OCI-LY3 (cell line): Measurements from ENCODE around the gene UMODL1.

Source experiments
- H2AFZ ChIP-seq: fragments of 200-600, 300-600 bp; shearing (Covaris generic); 2 replicates; pipeline ENCODE4 v1.6.0; 2014; ENCODE audit warnings: antibody characterized with exemption, low read depth, low read length
- H3K27ac ChIP-seq: fragments of 200-600, 300-600 bp; sonication (generic); 2 replicates; pipeline ENCODE4 v1.5.1; 2014; ENCODE audit warnings: mild to moderate bottlenecking, low read length, moderate library complexity, mixed read lengths
- H3K27me3 ChIP-seq: fragments of 200-600, 300-600 bp; sonication (generic); 2 replicates; pipeline ENCODE4 v1.6.1; 2014; ENCODE audit warnings: low read depth, low read length, mixed read lengths
- H3K36me3 ChIP-seq: fragments of 200-600, 300-600 bp; sonication (generic); replicated peaks from 2 replicates; pipeline ENCODE3; 2014; ENCODE audit warnings: low read depth, low read length, mixed read lengths
- H3K4me1 ChIP-seq: fragments of 300-600, 200-600 bp; sonication (generic); 2 replicates; pipeline ENCODE4 v1.6.1; 2014; ENCODE audit warnings: low read length, mixed read lengths
- H3K4me2 ChIP-seq: fragments of 200-600, 300-600 bp; sonication (generic); 2 replicates; pipeline ENCODE4 v1.6.1; 2014; ENCODE audit warnings: low read length, mixed read lengths
- H3K4me3 ChIP-seq: fragments of 300-600, 200-600 bp; sonication (generic); 2 replicates; pipeline ENCODE4 v1.5.1; 2014; ENCODE audit warnings: antibody characterized with exemption, mild to moderate bottlenecking, low read length, moderate library complexity
- H3K79me2 ChIP-seq: fragments of 300-600, 200-600 bp; shearing (Covaris generic); 2 replicates; pipeline ENCODE4 v1.6.1; 2014; ENCODE audit warnings: mild to moderate bottlenecking, low read length, mixed read lengths
- H3K9ac ChIP-seq: fragments of 300-600, 200-600 bp; shearing (Covaris generic); 2 replicates; pipeline ENCODE4 v1.6.0; 2014; ENCODE audit warnings: mild to moderate bottlenecking, low read length, moderate library complexity
- H3K9me3 ChIP-seq: fragments of 200-600, 300-600 bp; shearing (Covaris generic); 2 replicates; pipeline ENCODE4 v1.6.1; 2014; ENCODE audit warnings: low read length, mixed read lengths; ENCODE audit not compliant: insufficient read depth
- H4K20me1 ChIP-seq: fragments of 200-600, 300-600 bp; sonication (generic); 2 replicates; pipeline ENCODE4 v1.6.1; 2016; ENCODE audit warnings: low read length, mixed read lengths; ENCODE audit not compliant: insufficient read depth
- EZH2phosphoT487 ChIP-seq: fragments of 200-600 bp; shearing (Covaris generic); IDR thresholded peaks from 2 replicates; pipeline ENCODE4 v1.6.1; 2018; ENCODE audit warnings: antibody characterized with exemption, mixed run types, low read depth
- TF ChIP-seq, protein P1 (sequence below): fragments of 200-600, 300-600 bp; sonication (generic); IDR thresholded peaks from 2 replicates; pipeline ENCODE4 v1.5.1; 2014; ENCODE audit warnings: antibody characterized with exemption, low read length, low read depth

The UMODL1 gene

DNA sequence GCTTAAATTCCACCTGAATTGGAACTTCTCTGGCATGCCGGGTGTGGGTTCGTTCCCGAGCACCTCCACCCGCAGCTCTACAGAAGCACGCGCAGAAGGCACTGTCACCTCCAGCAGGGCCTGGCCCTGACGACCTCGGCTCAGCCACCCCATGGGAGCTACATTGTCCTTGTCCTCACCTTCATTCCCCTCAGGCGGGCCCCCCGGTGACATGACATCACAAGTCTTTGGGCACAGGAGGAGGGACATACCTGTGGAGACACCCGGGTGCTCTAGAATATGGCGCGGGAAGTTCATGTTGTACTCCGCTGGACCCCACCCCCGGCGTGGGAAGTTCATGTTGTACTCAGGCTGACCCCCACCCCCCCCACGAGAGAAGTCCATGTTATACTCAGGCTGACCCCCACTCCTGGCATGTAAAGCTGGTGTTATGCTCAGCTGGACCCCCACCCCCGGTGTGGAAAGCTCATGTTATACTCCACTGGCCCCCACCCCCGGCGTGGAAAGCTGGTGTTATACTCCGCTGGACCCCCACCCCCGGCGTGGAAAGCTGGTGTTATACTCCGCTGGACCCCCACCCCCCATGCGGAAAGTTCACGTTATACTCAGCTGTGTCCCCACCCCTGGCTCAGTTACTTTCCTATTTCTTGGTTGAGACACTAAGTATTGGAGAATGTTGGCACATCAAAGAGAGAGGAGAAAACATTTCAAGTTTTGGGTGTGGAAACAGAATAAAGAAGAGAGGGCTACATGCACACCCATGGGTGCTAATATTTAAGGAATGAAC lies 37.6 kb downstream of the UMODL1 start:
- H3K9ac ChIP-seq = no peak overlapping the region
- H3K27me3 ChIP-seq = peaks cover 7% of the 10 kb centered on the region
- H3K4me3 ChIP-seq = peak overlapping the region; percentile 68; the same call in 1 of the 2 replicates

DNA sequence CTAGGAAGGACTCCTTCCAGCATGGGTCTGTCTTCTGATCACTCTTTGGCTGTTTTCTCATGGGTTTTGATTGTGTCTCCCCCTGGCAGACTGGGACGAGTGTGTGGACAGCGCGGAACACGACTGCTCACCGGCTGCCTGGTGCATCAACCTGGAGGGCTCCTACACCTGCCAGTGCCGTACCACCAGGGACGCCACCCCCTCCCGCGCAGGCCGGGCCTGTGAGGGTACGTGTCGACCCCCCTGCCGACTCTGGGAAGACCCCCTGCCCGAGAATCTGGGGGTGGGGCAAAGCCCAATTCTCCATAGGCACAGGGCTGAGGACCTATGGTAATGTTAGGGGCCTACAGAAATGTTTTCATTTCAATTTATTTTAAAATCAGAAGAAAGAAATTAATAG lies 38.4 kb downstream of the UMODL1 start:
- peaks cover 8% of the 10 kb centered on the region; the same call in 1 of the 2 replicates for H3K4me1 ChIP-seq
- H4K20me1 ChIP-seq = no peaks in the 10 kb centered on the region
- no peak overlapping the region for H3K9ac ChIP-seq
- no peaks in the 10 kb centered on the region for H3K36me3 ChIP-seq
- H3K27ac ChIP-seq = no peak overlapping the region
- H3K4me2 ChIP-seq = no peak overlapping the region
- TF ChIP-seq, protein P1, sequence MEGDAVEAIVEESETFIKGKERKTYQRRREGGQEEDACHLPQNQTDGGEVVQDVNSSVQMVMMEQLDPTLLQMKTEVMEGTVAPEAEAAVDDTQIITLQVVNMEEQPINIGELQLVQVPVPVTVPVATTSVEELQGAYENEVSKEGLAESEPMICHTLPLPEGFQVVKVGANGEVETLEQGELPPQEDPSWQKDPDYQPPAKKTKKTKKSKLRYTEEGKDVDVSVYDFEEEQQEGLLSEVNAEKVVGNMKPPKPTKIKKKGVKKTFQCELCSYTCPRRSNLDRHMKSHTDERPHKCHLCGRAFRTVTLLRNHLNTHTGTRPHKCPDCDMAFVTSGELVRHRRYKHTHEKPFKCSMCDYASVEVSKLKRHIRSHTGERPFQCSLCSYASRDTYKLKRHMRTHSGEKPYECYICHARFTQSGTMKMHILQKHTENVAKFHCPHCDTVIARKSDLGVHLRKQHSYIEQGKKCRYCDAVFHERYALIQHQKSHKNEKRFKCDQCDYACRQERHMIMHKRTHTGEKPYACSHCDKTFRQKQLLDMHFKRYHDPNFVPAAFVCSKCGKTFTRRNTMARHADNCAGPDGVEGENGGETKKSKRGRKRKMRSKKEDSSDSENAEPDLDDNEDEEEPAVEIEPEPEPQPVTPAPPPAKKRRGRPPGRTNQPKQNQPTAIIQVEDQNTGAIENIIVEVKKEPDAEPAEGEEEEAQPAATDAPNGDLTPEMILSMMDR = no peak
- TF ChIP-seq EZH2phosphoT487 = no peak
- no peak overlapping the region for H2AFZ ChIP-seq
- no peak overlapping the region for H3K4me3 ChIP-seq
- no peaks in the 10 kb centered on the region for H3K79me2 ChIP-seq
- peaks cover 7% of the 10 kb centered on the region for H3K27me3 ChIP-seq
- no peaks in the 10 kb centered on the region for H3K9me3 ChIP-seq

More for the DNA sequence above, 37.6 kb downstream of the UMODL1 start:
- H4K20me1 ChIP-seq = no peaks in the 10 kb centered on the region
- H3K4me1 ChIP-seq = peaks cover 8% of the 10 kb centered on the region; the same call in 1 of the 2 replicates
- TF ChIP-seq EZH2phosphoT487 = no peak
- TF ChIP-seq, protein P1 = no peak
- no peaks in the 10 kb centered on the region for H3K9me3 ChIP-seq
- no peaks in the 10 kb centered on the region for H3K36me3 ChIP-seq
- H3K79me2 ChIP-seq = no peaks in the 10 kb centered on the region
- peak overlapping the region; percentile 84 for H3K4me2 ChIP-seq
- H2AFZ ChIP-seq = peak overlapping the region; percentile 84; the same call in 1 of the 2 replicates
- H3K27ac ChIP-seq = no peak overlapping the region

DNA sequence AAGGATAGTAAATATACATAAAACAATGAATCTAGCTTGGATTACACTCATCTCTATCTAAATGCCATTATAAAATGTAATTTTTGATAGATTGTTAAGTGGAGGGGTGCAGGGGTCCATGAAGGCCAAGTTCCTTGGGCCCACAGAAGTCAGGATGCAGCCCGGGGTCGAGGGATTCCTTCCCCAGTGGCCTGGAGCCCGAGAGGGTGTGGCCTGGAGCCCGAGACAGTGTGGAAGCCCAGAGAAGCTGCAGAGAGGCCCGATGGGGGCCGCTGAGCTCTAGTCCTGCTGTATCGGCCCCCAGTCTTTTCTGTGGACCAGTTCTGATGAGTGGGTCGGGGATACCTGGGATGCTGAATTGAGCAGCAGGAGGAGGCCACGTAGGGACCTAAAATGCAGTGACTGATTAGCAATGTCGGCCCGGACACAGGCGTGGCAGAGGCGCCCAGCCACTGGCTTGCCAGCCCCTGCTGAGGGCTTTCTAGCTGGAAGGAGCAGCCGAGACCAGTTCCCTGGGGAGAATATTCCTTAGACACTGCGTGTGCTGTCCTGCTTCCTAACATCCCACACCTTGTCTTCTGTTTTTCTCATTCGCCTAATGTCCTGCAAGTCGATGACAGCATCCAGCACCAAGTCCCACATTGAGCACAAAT lies 38.9 kb downstream of the UMODL1 start:
- Histone ChIP-seq H3K36me3 (no peaks in the 10 kb centered on the region), H3K4me3 (no peak overlapping the region), H3K4me2 (no peak overlapping the region), H2AFZ (no peak overlapping the region), H3K9ac (no peak overlapping the region), H4K20me1 (no peaks in the 10 kb centered on the region), H3K4me1 (peaks cover 8% of the 10 kb centered on the region; the same call in 1 of the 2 replicates), H3K27me3 (peaks cover 7% of the 10 kb centered on the region), H3K27ac (no peak overlapping the region), H3K9me3 (no peaks in the 10 kb centered on the region), H3K79me2 (no peaks in the 10 kb centered on the region)
- TF ChIP-seq EZH2phosphoT487 = no peak
- TF ChIP-seq, protein P1 = no peak

DNA sequence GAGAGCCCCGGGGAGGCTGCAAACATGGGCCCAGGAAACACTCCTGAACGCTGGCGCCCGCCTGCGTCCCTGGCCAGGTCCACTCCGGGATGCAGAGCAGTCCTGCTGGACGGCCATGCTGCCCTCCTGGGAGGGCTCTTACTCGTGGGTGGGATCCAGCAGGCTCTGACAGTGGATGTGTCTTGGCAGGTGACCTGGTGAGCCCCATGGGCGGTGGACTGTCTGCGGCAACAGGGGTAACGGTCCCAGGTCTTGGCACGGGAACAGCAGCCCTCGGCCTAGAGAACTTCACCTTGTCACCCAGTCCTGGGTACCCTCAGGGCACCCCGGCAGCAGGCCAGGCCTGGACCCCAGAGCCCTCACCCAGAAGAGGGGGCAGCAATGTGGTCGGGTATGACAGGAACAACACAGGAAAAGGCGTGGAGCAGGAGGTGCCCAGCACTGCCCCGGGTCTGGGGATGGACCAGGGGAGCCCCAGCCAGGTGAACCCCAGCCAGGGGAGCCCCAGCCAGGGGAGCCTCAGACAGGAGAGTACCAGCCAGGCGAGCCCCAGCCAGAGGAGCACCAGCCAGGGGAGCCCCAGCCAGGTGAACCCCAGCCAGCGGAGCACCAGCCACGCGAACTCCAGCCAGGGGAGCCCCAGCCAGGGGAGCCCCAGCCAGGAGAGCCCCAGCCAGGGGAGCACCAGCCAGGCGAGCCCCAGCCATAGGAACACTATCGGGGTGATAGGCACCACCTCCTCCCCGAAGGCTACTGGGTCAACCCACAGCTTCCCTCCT lies 39.8 kb downstream of the UMODL1 start:
- peaks cover 11% of the 10 kb centered on the region for H3K27me3 ChIP-seq
- H3K79me2 ChIP-seq = no peaks in the 10 kb centered on the region
- H3K4me2 ChIP-seq = no peak overlapping the region

More for the DNA sequence above, 39.8 kb downstream of the UMODL1 start:
- no peak overlapping the region for H2AFZ ChIP-seq
- peaks cover 8% of the 10 kb centered on the region; the same call in 1 of the 2 replicates for H3K4me1 ChIP-seq
- no peaks in the 10 kb centered on the region for H4K20me1 ChIP-seq
- H3K4me3 ChIP-seq = no peak overlapping the region
- H3K9ac ChIP-seq = no peak overlapping the region
- no peaks in the 10 kb centered on the region for H3K9me3 ChIP-seq
- no peaks in the 10 kb centered on the region for H3K36me3 ChIP-seq
- TF ChIP-seq EZH2phosphoT487 = no peak
- TF ChIP-seq, protein P1 = no peak
- no peak overlapping the region for H3K27ac ChIP-seq
